Stimulated activated memory B cell treated with anti-CD40 and anti-IgM and Interleukin-4, amounts not matched to agents 10 μg/mL and 1 μg/mL and 100 μg/mL, for 72 hours (primary cell): Measurements from ENCODE around the gene TMEM127.

Source experiments
- ATAC-seq: fragments of 150-1000 bp; cut with Tn5 transposase; 2 replicates; pipeline ENCODE4 v1.10.0; 2021
- H3K27ac Mint-ChIP-seq: one replicate; pipeline ENCODE4 v1.8.0; 2022; ENCODE audit warnings: mild to moderate bottlenecking, mixed read lengths
- H3K27me3 Mint-ChIP-seq: one replicate; pipeline ENCODE4 v1.8.0; 2022; ENCODE audit warnings: mixed read lengths
- H3K36me3 Mint-ChIP-seq: one replicate; pipeline ENCODE4 v1.8.0; 2022; ENCODE audit warnings: mixed read lengths
- H3K4me1 Mint-ChIP-seq: one replicate; pipeline ENCODE4 v1.8.0; 2022; ENCODE audit warnings: mixed read lengths
- H3K4me3 Mint-ChIP-seq: one replicate; pipeline ENCODE4 v1.8.0; 2022; ENCODE audit warnings: mild to moderate bottlenecking, moderate library complexity, mixed read lengths
- H3K9me3 Mint-ChIP-seq: one replicate; pipeline ENCODE4 v1.8.0; 2022; ENCODE audit warnings: mixed read lengths

The TMEM127 gene

DNA sequence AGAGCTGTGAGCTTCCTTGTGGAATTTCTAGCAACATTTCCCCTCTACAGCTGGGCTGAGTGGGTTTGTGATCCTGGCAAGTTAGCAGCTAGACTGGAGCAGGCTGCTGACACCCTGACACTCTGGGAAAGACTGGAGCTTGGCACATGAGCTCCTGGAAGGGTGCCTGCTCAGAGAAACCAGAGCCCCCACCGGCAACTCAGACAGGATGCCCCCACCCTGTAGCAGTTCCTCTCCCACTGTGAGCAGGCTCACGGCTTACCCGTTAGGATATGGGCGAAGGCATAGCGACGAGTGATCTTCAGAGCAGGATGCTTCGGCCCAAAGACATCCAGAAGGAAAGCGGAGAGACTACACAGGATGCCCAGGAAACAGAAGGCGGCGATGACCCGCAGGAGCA, 11.2 kb downstream of the TMEM127 start:
- H3K4me1 Mint-ChIP-seq: peaks cover 48% of the 10 kb centered on the region
- no peaks in the 10 kb centered on the region for H3K27me3 Mint-ChIP-seq
- peak overlapping the region; percentile 90 for H3K27ac Mint-ChIP-seq
- H3K4me3 Mint-ChIP-seq: no peak overlapping the region
- peaks cover 63% of the 10 kb centered on the region for H3K36me3 Mint-ChIP-seq
- ATAC-seq: no peak
- H3K9me3 Mint-ChIP-seq: no peaks in the 10 kb centered on the region

DNA sequence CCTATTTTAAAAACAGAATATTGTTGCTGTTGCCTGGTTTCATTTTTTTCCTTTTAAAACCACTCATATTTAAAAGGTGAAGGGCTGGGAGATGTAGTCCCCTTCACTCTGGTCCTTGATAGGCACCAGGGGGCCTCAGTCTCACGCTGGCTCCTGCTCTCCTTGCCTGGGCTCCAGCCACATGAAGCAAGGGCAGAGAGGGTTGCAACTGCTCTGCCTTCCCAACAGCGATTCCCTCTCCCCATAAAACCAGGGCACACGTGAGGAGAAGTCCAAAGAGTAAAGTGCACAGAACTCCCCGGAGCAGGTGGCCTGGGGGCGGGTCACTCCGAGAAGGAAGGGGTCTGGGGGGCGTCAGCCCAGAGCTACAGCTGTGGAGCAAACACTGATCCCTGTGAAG, 12.8 kb downstream of the TMEM127 start:
- H3K36me3 Mint-ChIP-seq: peaks cover 67% of the 10 kb centered on the region
- ATAC-seq: no peak
- H3K4me1 Mint-ChIP-seq: peaks cover 33% of the 10 kb centered on the region
- H3K27me3 Mint-ChIP-seq: no peaks in the 10 kb centered on the region
- H3K27ac Mint-ChIP-seq: no peak overlapping the region
- H3K9me3 Mint-ChIP-seq: no peaks in the 10 kb centered on the region
- no peak overlapping the region for H3K4me3 Mint-ChIP-seq

DNA sequence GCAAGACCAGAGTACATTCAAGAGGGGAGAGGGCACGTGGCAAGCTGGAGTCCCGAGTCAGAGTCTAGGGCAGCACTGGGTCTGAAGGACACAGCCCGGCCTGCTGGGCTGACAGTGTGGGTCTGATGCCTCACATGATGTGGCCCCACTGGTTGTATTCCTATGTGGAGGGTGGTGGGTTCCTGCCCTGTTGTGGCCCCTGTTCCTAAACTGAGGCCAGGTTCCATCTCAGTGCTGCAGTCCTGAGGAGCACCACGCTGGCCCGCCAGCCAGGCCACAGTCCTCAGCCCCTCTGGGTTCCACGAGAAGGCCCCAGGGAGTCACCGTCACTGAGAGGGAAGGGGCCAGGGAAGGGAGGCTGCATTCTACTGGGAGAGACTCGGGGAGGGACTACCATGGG, 13.3 kb downstream of the TMEM127 start:
- H3K4me1 Mint-ChIP-seq: peaks cover 35% of the 10 kb centered on the region

GRCh38 chr2:96251721-96252292, 14.0 kb downstream of the TMEM127 start:
- H3K27me3 Mint-ChIP-seq: no peaks in the 10 kb centered on the region
- ATAC-seq: no peak
- no peak overlapping the region for H3K4me3 Mint-ChIP-seq
- H3K9me3 Mint-ChIP-seq: no peaks in the 10 kb centered on the region
- H3K4me1 Mint-ChIP-seq: peaks cover 36% of the 10 kb centered on the region
- no peak overlapping the region for H3K27ac Mint-ChIP-seq
- peaks cover 66% of the 10 kb centered on the region for H3K36me3 Mint-ChIP-seq

More for the DNA sequence above, 13.3 kb downstream of the TMEM127 start:
- no peak for ATAC-seq
- H3K36me3 Mint-ChIP-seq: peaks cover 67% of the 10 kb centered on the region
- no peaks in the 10 kb centered on the region for H3K27me3 Mint-ChIP-seq
- H3K9me3 Mint-ChIP-seq: no peaks in the 10 kb centered on the region
- H3K4me3 Mint-ChIP-seq: no peak overlapping the region
- H3K27ac Mint-ChIP-seq: no peak overlapping the region

DNA sequence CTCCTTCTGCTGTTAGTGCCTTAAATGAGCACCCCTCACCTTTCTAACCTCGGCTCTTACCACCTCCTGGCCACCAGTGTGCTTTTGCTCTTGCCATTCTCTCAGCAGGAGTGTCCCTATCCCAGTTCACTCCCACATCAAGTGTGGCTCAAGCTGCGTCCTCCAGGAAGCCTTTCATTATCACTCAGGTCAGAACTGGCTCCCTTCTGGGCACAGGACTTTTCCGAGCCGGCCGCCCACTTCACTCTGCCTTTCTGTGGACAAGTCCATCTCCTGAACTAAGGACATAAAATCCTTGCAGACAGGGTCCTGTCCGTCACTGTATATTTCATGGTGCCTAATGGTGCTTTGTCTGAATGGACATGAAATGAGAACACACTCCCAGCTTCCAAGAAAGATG, 15.6 kb downstream of the TMEM127 start:
- no peak for ATAC-seq
- H3K9me3 Mint-ChIP-seq: no peaks in the 10 kb centered on the region
- no peaks in the 10 kb centered on the region for H3K27me3 Mint-ChIP-seq
- H3K4me1 Mint-ChIP-seq: peaks cover 36% of the 10 kb centered on the region
- peak overlapping the region; percentile 55 for H3K27ac Mint-ChIP-seq
- H3K4me3 Mint-ChIP-seq: no peak overlapping the region
- peaks cover 60% of the 10 kb centered on the region for H3K36me3 Mint-ChIP-seq

- Mint-ChIP-seq H3K27ac (peak overlapping the region; percentile 55), H3K36me3 (peaks cover 57% of the 10 kb centered on the region), H3K9me3 (no peaks in the 10 kb centered on the region), H3K4me1 (peaks cover 35% of the 10 kb centered on the region), H3K27me3 (no peaks in the 10 kb centered on the region), H3K4me3 (no peak overlapping the region)
- no peak for ATAC-seq
Observed at GRCh38 chr2:96249654-96250053, 16.1 kb downstream of the TMEM127 start.

DNA sequence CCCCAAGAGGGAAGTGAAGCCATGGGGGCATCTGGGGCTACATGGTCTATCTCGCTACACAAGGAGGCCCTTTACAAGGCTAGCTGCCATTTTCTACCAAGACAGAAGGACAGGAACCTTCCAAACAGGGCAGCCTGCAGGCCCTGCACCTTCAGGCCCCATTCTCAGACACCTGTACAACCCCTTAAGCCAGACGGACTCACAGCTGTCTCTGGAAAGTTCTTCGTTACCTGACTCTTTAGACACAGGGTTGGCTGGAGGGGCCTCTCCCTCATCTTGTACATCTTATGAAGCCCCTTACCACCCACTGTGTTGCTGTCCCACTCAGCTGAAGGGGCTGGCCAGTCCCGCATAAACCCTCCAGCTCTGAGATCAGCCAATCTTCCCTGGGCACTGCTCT, 17.2 kb downstream of the TMEM127 start:
- Mint-ChIP-seq H3K27ac (no peak overlapping the region), H3K4me1 (peaks cover 35% of the 10 kb centered on the region), H3K9me3 (no peaks in the 10 kb centered on the region), H3K4me3 (no peak overlapping the region), H3K27me3 (no peaks in the 10 kb centered on the region), H3K36me3 (peaks cover 47% of the 10 kb centered on the region)
- ATAC-seq: no peak

DNA sequence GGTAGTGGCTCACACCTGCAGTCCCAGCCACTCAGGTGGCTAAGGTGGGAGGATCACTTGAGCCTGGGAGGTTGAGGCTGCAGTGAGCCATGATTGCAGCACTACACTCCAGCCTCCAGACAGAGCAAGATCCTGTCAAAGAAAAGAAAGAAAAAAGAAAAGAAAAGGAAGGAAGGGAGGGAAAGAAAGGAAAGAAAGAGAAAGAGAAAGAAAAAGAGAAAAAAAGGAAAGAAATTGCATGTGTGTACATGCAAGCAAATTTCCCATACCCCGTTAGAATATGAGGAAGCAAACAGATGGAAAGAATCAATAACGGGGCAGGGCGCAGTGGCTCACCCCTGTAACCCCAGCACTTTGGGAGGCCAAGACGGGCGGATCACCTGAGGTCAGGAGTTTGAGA, 17.9 kb downstream of the TMEM127 start:
- no peaks in the 10 kb centered on the region for H3K27me3 Mint-ChIP-seq
- H3K36me3 Mint-ChIP-seq: peaks cover 40% of the 10 kb centered on the region
- H3K9me3 Mint-ChIP-seq: no peaks in the 10 kb centered on the region
- no peak overlapping the region for H3K4me3 Mint-ChIP-seq
- H3K4me1 Mint-ChIP-seq: peaks cover 40% of the 10 kb centered on the region
- ATAC-seq: no peak
- H3K27ac Mint-ChIP-seq: peak overlapping the region; percentile 73

DNA sequence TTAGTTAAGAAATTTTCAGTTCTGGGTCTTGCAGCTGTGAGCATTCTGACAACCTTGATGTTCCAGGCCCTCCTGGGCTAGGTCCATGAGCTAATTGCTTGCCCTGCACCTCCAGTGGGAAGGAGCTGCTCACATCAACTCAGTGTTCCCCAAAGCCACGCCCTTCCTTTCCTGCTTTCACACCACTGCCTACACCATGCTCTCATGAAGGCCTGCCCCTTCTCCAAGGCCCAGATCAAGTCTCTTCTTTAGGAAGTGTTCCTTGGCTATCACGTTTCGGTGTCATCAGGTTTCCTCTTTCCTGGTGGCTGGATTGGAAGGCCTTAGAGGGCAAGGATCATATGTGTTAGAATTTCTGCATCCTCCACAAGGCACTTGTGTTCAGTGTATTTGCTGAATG, 18.8 kb downstream of the TMEM127 start:
- no peaks in the 10 kb centered on the region for H3K9me3 Mint-ChIP-seq
- no peak overlapping the region for H3K4me3 Mint-ChIP-seq
- ATAC-seq: no peak
- H3K27me3 Mint-ChIP-seq: no peaks in the 10 kb centered on the region
- peaks cover 31% of the 10 kb centered on the region for H3K36me3 Mint-ChIP-seq
- H3K4me1 Mint-ChIP-seq: peaks cover 49% of the 10 kb centered on the region
- peak overlapping the region; percentile 73 for H3K27ac Mint-ChIP-seq

DNA sequence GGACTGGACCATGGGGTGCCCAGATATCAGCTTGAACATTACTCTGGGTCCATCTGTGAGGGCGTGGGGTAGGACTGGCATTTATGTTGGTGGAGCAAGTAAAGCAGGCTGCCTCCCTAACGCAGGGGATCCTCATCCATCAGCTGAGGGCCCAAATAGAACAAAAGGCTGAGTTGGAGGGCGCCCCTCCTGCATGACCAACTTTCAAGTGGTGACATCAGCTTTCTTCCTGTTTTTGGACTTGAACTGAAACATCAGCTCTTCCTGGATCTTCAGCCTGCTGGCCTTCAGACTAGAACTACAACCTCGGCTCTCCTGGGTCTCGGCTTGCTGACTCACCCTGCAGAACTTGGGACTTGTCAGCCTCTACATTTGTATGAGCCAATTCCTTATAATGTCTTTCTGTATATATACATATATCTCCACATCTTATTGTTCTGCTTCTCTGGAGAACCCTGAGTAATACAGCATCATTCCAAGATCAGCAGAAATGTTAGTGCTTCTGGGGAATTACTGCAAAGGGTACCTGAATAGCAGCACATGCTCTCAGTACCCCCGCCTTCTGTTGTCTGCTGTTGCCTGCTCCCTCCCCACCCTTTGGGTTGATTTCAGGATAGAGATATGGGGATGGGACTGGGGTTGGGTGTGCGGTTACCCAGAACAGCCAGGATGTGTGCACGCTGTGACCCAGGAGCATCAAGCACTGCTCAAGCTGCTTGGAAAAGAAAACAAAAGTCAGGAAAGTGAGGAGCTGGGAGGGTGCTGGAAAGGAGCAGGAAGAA, 20.0 kb downstream of the TMEM127 start:
- Mint-ChIP-seq H3K4me3 (no peak overlapping the region), H3K36me3 (peaks cover 23% of the 10 kb centered on the region)

DNA sequence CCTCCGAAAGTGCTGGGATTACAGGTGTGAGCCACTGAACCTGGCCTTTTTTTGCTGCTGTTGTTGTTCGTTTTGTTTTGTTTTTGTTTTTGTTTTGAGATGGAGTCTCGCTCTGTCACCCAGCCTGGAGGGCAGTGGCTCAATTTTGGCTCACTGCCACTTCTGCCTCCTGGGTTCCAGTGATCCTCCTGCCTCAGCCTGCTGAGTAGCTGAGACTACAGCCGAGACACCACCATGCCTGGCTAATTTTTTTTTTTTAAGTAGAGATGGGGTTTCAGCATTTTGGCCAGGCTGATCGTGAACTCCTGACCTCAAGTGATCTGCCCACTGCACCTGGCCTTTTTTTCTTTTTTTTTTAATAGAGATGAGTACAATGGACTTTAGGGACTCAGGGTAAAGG, 22.0 kb downstream of the TMEM127 start:
- Mint-ChIP-seq H3K4me1 (peaks cover 57% of the 10 kb centered on the region), H3K27ac (peak overlapping the region; percentile 97)

More for the DNA sequence above, 20.0 kb downstream of the TMEM127 start:
- H3K4me1 Mint-ChIP-seq: peaks cover 61% of the 10 kb centered on the region
- peak overlapping the region; percentile 73 for H3K27ac Mint-ChIP-seq
- peak; percentile 53 for ATAC-seq
- no peaks in the 10 kb centered on the region for H3K27me3 Mint-ChIP-seq
- H3K9me3 Mint-ChIP-seq: no peaks in the 10 kb centered on the region

GRCh38 chr2:96241900-96242611, 23.7 kb downstream of the TMEM127 start:
- Mint-ChIP-seq H3K4me1 (peaks cover 48% of the 10 kb centered on the region), H3K27ac (peak overlapping the region; percentile 97), H3K36me3 (peaks cover 16% of the 10 kb centered on the region), H3K4me3 (peak overlapping the region; percentile 29), H3K27me3 (no peaks in the 10 kb centered on the region), H3K9me3 (no peaks in the 10 kb centered on the region)
- peak; percentile 95 for ATAC-seq

More for the DNA sequence above, 22.0 kb downstream of the TMEM127 start:
- no peak overlapping the region for H3K4me3 Mint-ChIP-seq
- peaks cover 16% of the 10 kb centered on the region for H3K36me3 Mint-ChIP-seq
- no peaks in the 10 kb centered on the region for H3K27me3 Mint-ChIP-seq
- no peak for ATAC-seq
- no peaks in the 10 kb centered on the region for H3K9me3 Mint-ChIP-seq

DNA sequence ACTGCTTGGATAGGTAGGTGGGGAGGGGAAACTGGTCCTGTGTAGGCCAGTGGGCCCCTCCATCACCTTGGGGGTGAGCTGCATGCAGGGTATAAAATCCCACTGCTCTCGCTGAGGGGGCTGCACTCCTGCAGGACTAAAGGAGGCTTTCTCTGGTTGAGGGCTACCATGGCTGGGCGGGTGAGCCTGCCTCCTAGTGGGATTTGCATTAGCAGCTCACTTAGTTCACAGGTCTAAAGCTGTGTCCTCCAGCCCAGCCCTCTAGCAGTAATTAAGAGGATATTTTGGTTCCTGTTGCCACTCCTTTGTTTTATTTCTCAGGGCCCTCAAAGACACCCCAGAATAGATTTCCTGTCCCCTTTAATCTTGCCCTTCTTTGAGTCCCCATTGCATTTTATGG, 24.6 kb downstream of the TMEM127 start:
- Mint-ChIP-seq H3K9me3 (no peaks in the 10 kb centered on the region), H3K4me1 (peaks cover 40% of the 10 kb centered on the region), H3K4me3 (no peak overlapping the region), H3K36me3 (peaks cover 15% of the 10 kb centered on the region), H3K27ac (peak overlapping the region; percentile 97), H3K27me3 (no peaks in the 10 kb centered on the region)
- no peak for ATAC-seq

GRCh38 chr2:96240341-96241038, 25.3 kb downstream of the TMEM127 start:
- ATAC-seq: no peak
- Mint-ChIP-seq H3K4me3 (no peak overlapping the region), H3K27ac (peak overlapping the region; percentile 97), H3K4me1 (peaks cover 32% of the 10 kb centered on the region), H3K9me3 (no peaks in the 10 kb centered on the region), H3K27me3 (no peaks in the 10 kb centered on the region), H3K36me3 (peaks cover 7% of the 10 kb centered on the region)

- Mint-ChIP-seq H3K36me3 (peaks cover 6% of the 10 kb centered on the region), H3K4me1 (peaks cover 30% of the 10 kb centered on the region), H3K9me3 (no peaks in the 10 kb centered on the region), H3K4me3 (no peak overlapping the region), H3K27me3 (no peaks in the 10 kb centered on the region), H3K27ac (peak overlapping the region; percentile 97)
- ATAC-seq: no peak
Observed at GRCh38 chr2:96239745-96240264, 26.0 kb downstream of the TMEM127 start.
